Measurements from ENCODE around the gene ATF3.

DNA sequence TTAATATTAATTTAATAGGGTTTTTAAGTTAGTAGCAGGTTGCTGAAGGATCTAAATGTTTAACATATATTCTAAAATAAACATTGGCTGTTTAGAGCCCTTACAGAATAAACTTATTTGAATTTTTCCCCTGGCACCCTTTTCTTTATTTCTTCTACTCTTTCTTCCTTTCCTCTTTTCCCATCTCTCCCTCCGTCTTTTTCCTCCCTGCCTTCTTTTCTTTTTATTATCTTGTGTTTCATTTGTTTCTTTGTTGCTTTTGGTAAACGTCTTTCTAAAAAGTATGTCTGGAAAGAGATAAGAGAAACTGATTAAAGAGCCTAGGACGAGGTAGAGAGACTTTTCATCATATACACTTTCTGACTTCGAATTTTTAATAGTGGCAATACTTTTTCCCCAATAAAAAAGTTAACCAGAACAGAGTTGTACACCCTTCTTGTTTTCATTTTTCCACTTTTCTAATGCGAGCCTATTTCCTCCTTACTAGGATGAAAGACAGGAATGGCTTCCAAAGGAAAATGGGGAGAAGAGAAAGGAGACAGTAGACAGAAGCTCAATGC, 39.5 kb upstream of the ATF3 start:
- TF ChIP-seq, protein P1, sequence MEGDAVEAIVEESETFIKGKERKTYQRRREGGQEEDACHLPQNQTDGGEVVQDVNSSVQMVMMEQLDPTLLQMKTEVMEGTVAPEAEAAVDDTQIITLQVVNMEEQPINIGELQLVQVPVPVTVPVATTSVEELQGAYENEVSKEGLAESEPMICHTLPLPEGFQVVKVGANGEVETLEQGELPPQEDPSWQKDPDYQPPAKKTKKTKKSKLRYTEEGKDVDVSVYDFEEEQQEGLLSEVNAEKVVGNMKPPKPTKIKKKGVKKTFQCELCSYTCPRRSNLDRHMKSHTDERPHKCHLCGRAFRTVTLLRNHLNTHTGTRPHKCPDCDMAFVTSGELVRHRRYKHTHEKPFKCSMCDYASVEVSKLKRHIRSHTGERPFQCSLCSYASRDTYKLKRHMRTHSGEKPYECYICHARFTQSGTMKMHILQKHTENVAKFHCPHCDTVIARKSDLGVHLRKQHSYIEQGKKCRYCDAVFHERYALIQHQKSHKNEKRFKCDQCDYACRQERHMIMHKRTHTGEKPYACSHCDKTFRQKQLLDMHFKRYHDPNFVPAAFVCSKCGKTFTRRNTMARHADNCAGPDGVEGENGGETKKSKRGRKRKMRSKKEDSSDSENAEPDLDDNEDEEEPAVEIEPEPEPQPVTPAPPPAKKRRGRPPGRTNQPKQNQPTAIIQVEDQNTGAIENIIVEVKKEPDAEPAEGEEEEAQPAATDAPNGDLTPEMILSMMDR (conservative IDR thresholded peaks at IDR 0.05 in 1 of 2, IDR thresholded peaks at IDR 0.05 in 1 of 2; ENCODE audit: low read depth in 1 of 2, low read length in 2 of 2), result no peak
- no peak for TF ChIP-seq EZH2 (IDR thresholded peaks at IDR 0.05; ENCODE audit: low read length, missing control alignments)
